Left cardiac atrium (tissue), 4 donors: ENCODE measurements around the gene ABCC4. TPM values are rescaled to one million over a fixed set of nuclear protein-coding genes. Genes with fewer than 3 reads are reported as not detected.
"Not testable (repeated sequence)": the region's sequence is repeated elsewhere in the genome, so short reads cannot be mapped to it uniquely, and the experiment has no call there.

ENCODE experiments used
- ATAC-seq, 2 donors: fragments of 200-7000 bp; cut with Tn5 transposase; one replicate each; pipeline ENCODE4 v1.9.1; 2020; ENCODE audit warnings: mild to moderate bottlenecking in 2 of 2, moderate library complexity in 2 of 2
- DNase-seq: peaks from one replicate; pipeline ENCODE4 v3.0.0-alpha.2; 2020
- intact Hi-C, 2 donors: fragments of 100-400 bp; cut with DNase I; formaldehyde crosslinking; loops; one replicate each; pipeline versions ENCODE4 v1.14.1 to v1.15.1; 2022 to 2023
- total RNA-seq, 2 donors: library from RNA; stranded (reverse); fragmentation: NEBNext Ultra II Directional; extraction: Animal tissue kit (Norgen Biotek cat#: 25700); gene quantifications; one replicate each; pipeline ENCODE4 v1.2.1, GENCODE V29; 2021
- donor health status: DM: no; HTN: yes; CAD: no.
- donor health status: DM: no; HTN: yes; CAD: no; lungs with severe emphysema.
- donor health status: DM: yes; HTN: yes; CAD: no.
- donor health status: Dilated cardiomyopathy.

Gene ABCC4
- total RNA-seq, 2 donors from 2014 or later, result 4.4 to 8.6 TPM

DNA sequence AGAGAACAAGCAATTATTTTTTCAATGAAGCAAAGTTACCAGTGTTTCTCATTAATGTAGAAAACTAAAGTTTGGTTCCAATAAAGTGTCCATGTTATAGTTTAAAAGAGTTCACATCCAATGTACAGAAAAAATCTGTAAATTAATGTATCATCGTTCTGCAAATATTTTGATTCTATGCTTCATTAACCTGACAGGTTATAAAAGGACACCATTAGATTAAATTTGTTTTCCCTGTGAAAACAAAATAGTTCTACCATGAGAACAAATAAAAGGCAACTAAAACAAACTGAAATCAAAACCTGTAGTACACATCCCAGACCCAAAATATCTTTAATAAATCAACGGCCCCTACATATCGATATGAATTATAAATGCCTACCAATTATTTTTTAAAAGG, 85.1 kb downstream of the ABCC4 start:
- DNase-seq (no peak), ATAC-seq (no peak)
- intact Hi-C loops, result no loop called here

DNA sequence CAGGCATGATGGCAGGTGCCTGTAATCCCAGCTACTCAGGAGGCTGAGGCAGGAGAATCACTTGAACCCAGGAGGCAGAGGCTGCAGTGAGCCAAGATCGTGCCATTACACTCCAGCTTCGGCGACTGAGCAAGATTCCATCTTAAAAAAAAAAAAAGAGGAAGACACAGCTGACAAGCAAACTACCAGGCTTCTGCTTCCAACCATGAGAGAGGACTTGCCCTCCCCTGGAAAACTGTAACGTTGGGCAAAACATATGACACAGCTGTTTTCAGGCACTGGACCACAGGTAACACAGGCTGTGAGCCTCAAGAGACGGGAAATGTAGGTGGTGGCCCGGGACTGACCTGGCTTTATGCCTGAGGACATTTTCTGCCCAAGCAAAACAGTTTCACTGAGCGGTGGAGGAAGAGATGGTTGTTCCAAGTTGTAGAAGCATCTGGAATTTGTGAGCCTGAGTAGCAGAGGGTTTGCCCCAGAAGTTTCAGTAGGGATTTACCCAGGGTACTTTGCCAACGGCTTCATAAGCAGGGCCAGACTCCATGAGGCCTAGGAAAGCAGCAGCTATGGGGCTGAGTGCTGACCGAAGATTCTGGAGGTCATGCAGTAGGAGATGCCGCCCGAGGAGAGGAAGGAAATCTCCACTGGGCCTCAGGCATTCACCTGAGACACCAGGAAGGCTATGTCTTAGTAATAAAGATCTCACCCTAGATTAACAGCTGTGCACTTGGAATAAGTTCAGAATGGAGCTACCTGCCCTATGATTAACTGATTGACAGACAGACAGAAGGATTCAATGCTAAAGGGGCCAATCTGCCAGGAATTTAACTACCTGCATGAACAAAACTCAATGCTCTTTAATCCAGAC, 88.0 kb downstream of the ABCC4 start:
- DNase-seq (no peak), ATAC-seq (no peak)
- intact Hi-C loops, result no loop called here

DNA sequence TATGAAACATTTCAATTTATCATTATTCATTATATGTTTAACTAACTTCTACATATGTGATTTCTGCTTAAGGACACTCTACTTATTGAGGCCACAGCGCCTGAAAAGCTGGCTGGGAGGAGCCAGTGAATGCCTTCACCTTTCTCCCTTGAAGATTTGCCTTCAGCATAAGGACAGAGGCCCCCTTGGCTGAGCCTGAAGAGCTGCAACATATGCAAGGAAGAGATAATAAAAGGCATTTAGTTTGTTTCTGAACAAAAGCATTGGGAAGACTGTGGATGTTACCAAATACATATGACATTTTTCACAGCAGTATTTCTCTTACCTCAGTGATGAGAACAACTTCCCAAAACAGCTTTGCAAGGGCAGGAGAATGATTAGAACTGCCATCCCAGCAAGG, 92.1 kb downstream of the ABCC4 start:
- no peak for DNase-seq
- intact Hi-C loops, result no loop called here
- ATAC-seq, result no peak

GRCh38 chr13:95207769-95208366, 93.4 kb downstream of the ABCC4 start:
- ATAC-seq (no peak), DNase-seq (no peak)
- intact Hi-C loops, result no loop called here

GRCh38 chr13:95206116-95206515, 95.1 kb downstream of the ABCC4 start:
- no peak for ATAC-seq
- intact Hi-C loops, result no loop called here
- DNase-seq, result no peak

GRCh38 chr13:95204231-95204765, 97.0 kb downstream of the ABCC4 start:
- no peak for ATAC-seq
- DNase-seq, result no peak
- intact Hi-C loops, result no loop called here

GRCh38 chr13:95201814-95202651, 99.2 kb downstream of the ABCC4 start:
- DNase-seq, result no peak
- intact Hi-C loops, result no loop called here
- ATAC-seq, result no peak

GRCh38 chr13:95200386-95200957, 100.8 kb downstream of the ABCC4 start:
- intact Hi-C loops, DNase-seq: not testable (repeated sequence)

DNA sequence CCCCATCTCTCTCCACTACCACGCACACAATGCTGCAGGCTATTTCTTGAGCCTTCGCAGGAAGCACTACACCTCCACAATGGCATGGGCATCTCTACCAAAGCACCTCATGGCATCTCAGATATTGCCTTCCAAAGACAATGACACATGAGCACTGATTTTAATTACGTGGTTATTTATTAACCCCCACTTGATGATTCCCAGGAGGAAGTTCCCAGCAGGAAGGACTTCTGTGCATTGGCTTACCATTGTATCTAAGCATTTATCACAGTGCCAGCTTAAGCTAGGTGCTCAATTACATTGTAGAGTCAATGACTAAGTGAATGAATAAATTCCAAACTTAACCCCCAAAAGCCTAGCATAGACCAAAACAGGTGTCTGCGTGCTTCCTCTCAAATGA, 101.4 kb downstream of the ABCC4 start:
- no peak for ATAC-seq
- DNase-seq, result no peak
- intact Hi-C loops, result loop anchor here in 1 of 2 donors (10.0 kb wide), 1 partner anchor 635 kb away; no protein-coding TSS in a partner anchor

More at GRCh38 chr13:95200386-95200957, 100.8 kb downstream of the ABCC4 start:
- ATAC-seq, result not testable (repeated sequence)

GRCh38 chr13:95198606-95199005, 102.6 kb downstream of the ABCC4 start:
- not testable (repeated sequence) for ATAC-seq, DNase-seq
- intact Hi-C loops, result loop anchor here in 1 of 2 donors (10.0 kb wide), 1 partner anchor 636 kb away; no protein-coding TSS in a partner anchor

DNA sequence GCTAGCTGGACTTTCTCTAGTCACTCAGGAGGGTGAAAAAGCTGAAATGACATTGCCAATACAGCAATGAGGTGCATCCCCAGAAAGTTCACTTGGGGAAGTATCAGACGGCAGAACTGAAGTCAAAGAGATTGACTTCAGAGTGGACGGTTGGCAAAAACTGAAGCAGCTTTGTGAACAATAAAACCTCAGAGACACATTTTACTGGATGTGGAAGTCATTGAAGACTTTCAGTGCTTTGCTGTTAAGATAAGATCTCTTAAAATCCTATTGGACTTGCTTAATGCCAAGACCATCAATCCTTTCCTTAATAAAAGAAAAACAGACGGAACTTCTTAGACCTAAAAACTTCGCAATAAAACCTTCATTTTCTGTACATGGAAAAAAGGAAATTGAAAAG, 103.7 kb downstream of the ABCC4 start:
- intact Hi-C loops, result loop anchor here in 1 of 2 donors (10.0 kb wide), 1 partner anchor 637 kb away; no protein-coding TSS in a partner anchor
- ATAC-seq (no peak), DNase-seq (no peak)

DNA sequence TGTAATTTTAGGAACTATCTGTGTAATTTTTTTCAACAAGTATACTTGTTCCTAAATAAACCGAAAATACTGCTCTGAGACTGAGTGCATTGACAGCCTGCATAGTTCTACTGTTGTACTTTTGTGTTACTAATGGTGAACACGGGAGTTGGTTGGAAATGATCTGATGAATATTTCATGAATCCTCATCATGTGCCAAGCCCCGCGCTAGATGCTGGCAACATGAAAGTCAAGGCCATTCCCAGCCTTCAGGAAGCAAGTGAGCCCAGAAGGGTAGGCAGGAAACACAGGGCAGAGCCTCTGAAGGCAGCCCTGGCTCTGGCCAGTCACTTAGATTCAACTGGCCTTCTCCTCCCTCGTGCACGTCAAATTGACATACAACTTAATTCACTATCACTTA, 106.1 kb downstream of the ABCC4 start:
- DNase-seq (no peak), ATAC-seq (no peak)
- intact Hi-C loops, result loop anchor here in 1 of 2 donors (10.0 kb wide), 1 partner anchor 640 kb away; no protein-coding TSS in a partner anchor

DNA sequence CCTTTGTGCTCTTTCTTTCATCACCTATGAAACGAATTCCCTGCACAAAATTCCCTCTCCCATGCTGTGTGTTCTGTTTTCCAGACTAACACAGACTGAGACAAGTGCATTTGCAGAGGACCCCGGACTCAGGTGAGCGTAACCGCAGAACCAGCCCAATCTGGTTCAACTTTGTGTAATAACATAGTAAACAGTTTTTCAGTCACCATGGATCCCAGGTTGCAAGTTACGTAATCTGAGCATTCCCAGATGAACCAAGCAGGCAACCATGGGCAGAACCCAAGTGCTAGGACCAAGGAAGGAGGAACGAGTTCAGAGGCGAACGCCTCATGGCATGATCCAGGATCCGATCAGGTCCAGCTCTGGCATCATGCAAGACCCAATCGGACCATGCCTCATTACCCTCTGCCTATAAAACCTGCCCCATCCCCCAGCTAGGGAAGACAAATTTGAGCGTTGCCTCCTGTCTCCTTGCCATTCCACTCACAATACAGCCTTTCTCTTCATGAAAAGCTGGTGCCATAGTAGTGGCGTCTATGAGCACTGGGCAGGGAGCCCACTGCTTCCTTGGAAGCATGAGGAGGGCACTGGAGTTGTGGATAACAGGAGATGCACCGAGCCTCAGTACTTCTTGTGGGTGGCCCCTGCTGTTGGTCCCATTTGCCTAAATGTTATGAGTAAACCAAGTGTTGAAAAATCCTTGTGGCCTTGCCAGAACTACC, 107.6 kb downstream of the ABCC4 start:
- intact Hi-C loops, result loop anchor here (5.0 to 10.0 kb wide), 4 partner anchors 189 to 641 kb away; no protein-coding TSS in a partner anchor
- ATAC-seq, result no peak
- no peak for DNase-seq

DNA sequence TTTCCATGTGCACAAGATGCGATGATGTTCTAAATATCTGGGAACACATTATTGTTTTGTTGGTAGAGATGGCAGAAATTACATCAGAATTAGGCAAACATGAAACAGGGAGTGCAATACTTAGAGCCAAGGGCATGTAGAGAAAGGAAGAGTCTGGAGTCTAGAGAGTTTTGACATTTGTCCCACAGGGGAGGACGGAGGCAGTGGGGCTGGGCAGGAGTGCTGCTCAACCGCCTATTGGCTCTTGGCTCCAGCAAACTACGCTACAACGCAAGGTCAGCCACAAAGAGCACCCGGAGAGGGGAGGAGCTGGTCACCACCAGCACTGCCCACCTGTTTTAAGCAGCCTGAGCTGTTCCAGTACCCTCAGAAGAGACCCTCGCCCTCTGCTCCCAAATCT, 108.3 kb downstream of the ABCC4 start:
- intact Hi-C loops, result loop anchor here (5.0 to 10.0 kb wide), 4 partner anchors 189 to 642 kb away; no protein-coding TSS in a partner anchor
- peak in 1 of 2 donors; percentile 33 for ATAC-seq
- DNase-seq, result no peak

GRCh38 chr13:95192564-95192945, 108.7 kb downstream of the ABCC4 start:
- not testable (repeated sequence) for DNase-seq, ATAC-seq
- intact Hi-C loops, result loop anchor here (5.0 to 10.0 kb wide), 4 partner anchors 190 to 642 kb away; no protein-coding TSS in a partner anchor

- DNase-seq, result peak; percentile 77
- intact Hi-C loops, result loop anchor here (2.0 to 10.0 kb wide), 5 partner anchors 190 to 643 kb away; no protein-coding TSS in a partner anchor
- ATAC-seq, result peak; percentile 87 to 90
These were observed 109.3 kb downstream of the ABCC4 start for GRCh38 chr13:95191821-95192563.

- intact Hi-C loops, result loop anchor here in 1 of 2 donors (2.0 kb wide), 1 partner anchor 193 kb away; no protein-coding TSS in a partner anchor
- ATAC-seq, result no peak
- no peak for DNase-seq
These were observed 113.1 kb downstream of the ABCC4 start for GRCh38 chr13:95188128-95188527.
